OCI-LY1 (cell line): ENCODE measurements around the gene MAX.

Source experiments
- H2AFZ ChIP-seq: fragments of 200-600 bp; sonication (generic), shearing (Covaris generic); 2 replicates; pipeline ENCODE4 v1.6.0; 2014; ENCODE audit warnings: antibody characterized with exemption, mild to moderate bottlenecking, low read length
- H3F3A ChIP-seq: fragments of 200-600 bp; sonication (generic), shearing (Covaris generic); 2 replicates; pipeline ENCODE4 v1.6.0; 2014; ENCODE audit warnings: mild to moderate bottlenecking, antibody characterized with exemption, low read length, moderate library complexity; ENCODE audit not compliant: insufficient read depth
- H3K27ac ChIP-seq: fragments of 200-600 bp; sonication (generic); 2 replicates; pipeline ENCODE4 v1.5.1; 2014; ENCODE audit warnings: low read length, mixed run types, mild to moderate bottlenecking, low read depth; ENCODE audit not compliant: poor library complexity, severe bottlenecking
- H3K27me3 ChIP-seq: fragments of 200-600 bp; sonication (generic); 2 replicates; pipeline ENCODE4 v1.6.0; 2014; ENCODE audit warnings: antibody characterized with exemption, mild to moderate bottlenecking, low read length, moderate library complexity; ENCODE audit not compliant: insufficient read depth
- H3K36me3 ChIP-seq: fragments of 200-600 bp; sonication (generic); 2 replicates; pipeline ENCODE4 v1.6.1; 2014; ENCODE audit warnings: mild to moderate bottlenecking, antibody characterized with exemption, low read length, moderate library complexity, mixed read lengths; ENCODE audit not compliant: insufficient read depth
- H3K4me1 ChIP-seq: fragments of 200-600 bp; sonication (generic); 2 replicates; pipeline ENCODE4 v1.5.1; 2014; ENCODE audit warnings: mild to moderate bottlenecking, low read length, moderate library complexity; ENCODE audit not compliant: insufficient read depth, severe bottlenecking
- H3K4me2 ChIP-seq: fragments of 200-600 bp; sonication (generic), shearing (Covaris generic); 2 replicates; pipeline ENCODE4 v1.6.1; 2014; ENCODE audit warnings: low read length
- H3K4me3 ChIP-seq: fragments of 200-600 bp; sonication (generic); 2 replicates; pipeline ENCODE4 v1.5.1; 2014; ENCODE audit warnings: low read length, low read depth, mild to moderate bottlenecking, mixed read lengths; ENCODE audit not compliant: poor library complexity, severe bottlenecking
- H3K79me2 ChIP-seq: fragments of 200-600 bp; shearing (Covaris generic); 2 replicates; pipeline ENCODE4 v1.6.1; 2016; ENCODE audit warnings: mixed run types, low read length, mixed read lengths; ENCODE audit not compliant: insufficient read depth
- H3K9ac ChIP-seq: fragments of 200-600 bp; sonication (generic), shearing (Covaris generic); 2 replicates; pipeline ENCODE4 v1.6.1; 2014; ENCODE audit warnings: mild to moderate bottlenecking, low read length, mixed read lengths
- H3K9me2 ChIP-seq: fragments of 200-600 bp; sonication (generic), shearing (Covaris generic); 2 replicates; pipeline ENCODE4 v1.6.1; 2014; ENCODE audit warnings: low read depth, mild to moderate bottlenecking, low read length, mixed read lengths
- H3K9me3 ChIP-seq: fragments of 200-600 bp; shearing (Covaris generic); 2 replicates; pipeline ENCODE4 v1.6.1; 2014; ENCODE audit warnings: low read length, mixed read lengths
- H4K20me1 ChIP-seq: fragments of 200-600 bp; sonication (generic), shearing (Covaris generic); 2 replicates; pipeline ENCODE4 v1.6.0; 2016; ENCODE audit warnings: mild to moderate bottlenecking, low read length; ENCODE audit not compliant: insufficient read depth
- EZH2 ChIP-seq: fragments of 200-600 bp; sonication (generic), shearing (Covaris generic); IDR thresholded peaks from 2 replicates; pipeline ENCODE4 v1.8.0; 2017; ENCODE audit warnings: borderline replicate concordance, mixed run types, mild to moderate bottlenecking, antibody characterized with exemption, low read length, moderate library complexity, mixed read lengths
- TF ChIP-seq, protein P1 (sequence below): fragments of 200-600 bp; sonication (generic), shearing (Covaris generic); IDR thresholded peaks from 2 replicates; pipeline ENCODE4 v1.5.1; 2017; ENCODE audit warnings: mild to moderate bottlenecking, antibody characterized with exemption, low read length, moderate library complexity, mixed read lengths

Gene MAX

DNA sequence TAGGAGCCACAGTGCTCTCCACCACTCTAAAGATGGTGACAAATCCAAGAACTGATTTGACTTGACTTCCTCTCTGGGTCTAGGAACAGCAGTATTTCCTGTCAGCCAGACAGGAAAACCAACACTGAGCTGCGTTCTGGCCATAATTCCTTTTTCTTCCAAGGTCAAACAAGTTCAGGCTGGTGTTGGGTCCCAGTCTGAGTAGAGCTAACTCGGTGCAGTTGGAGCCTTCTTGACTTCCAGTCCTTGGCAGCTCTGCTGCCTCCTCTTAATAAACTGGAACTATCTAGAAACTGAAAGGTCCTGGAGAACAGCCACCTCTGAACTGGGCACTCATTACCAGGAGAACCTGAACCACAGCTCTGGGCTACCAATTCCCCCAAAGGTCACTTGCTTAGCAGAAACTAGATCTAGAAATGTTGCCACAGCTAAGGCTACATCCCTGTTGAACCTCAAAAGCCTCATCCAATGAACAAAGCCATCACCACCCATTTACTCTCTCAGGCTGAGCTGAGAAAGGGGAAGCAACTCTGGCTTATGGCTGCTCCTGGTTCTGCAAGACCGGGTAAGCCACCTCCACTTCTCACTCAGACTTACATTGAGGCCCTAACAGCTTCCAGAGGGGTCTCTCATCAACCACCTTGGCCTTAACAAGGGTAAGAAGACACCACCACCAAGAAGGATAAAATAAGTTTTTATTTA, 27.7 kb downstream of the MAX start:
- no peaks in the 10 kb centered on the region for H3K79me2 ChIP-seq
- H3K36me3 ChIP-seq = peaks cover 50% of the 10 kb centered on the region
- H3K4me3 ChIP-seq = no peak overlapping the region
- no peak overlapping the region for H3K27ac ChIP-seq
- H3F3A ChIP-seq = no peaks in the 10 kb centered on the region
- H3K9me2 ChIP-seq = no peaks in the 10 kb centered on the region
- no peaks in the 10 kb centered on the region for H3K9me3 ChIP-seq
- H3K27me3 ChIP-seq = no peaks in the 10 kb centered on the region
- H2AFZ ChIP-seq = no peak overlapping the region
- no peak overlapping the region for H3K4me2 ChIP-seq
- TF ChIP-seq, protein P1, sequence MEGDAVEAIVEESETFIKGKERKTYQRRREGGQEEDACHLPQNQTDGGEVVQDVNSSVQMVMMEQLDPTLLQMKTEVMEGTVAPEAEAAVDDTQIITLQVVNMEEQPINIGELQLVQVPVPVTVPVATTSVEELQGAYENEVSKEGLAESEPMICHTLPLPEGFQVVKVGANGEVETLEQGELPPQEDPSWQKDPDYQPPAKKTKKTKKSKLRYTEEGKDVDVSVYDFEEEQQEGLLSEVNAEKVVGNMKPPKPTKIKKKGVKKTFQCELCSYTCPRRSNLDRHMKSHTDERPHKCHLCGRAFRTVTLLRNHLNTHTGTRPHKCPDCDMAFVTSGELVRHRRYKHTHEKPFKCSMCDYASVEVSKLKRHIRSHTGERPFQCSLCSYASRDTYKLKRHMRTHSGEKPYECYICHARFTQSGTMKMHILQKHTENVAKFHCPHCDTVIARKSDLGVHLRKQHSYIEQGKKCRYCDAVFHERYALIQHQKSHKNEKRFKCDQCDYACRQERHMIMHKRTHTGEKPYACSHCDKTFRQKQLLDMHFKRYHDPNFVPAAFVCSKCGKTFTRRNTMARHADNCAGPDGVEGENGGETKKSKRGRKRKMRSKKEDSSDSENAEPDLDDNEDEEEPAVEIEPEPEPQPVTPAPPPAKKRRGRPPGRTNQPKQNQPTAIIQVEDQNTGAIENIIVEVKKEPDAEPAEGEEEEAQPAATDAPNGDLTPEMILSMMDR = no peak
- TF ChIP-seq EZH2 = no peak
- H4K20me1 ChIP-seq = no peaks in the 10 kb centered on the region
- peaks cover 29% of the 10 kb centered on the region for H3K4me1 ChIP-seq
- H3K9ac ChIP-seq = no peak overlapping the region

DNA sequence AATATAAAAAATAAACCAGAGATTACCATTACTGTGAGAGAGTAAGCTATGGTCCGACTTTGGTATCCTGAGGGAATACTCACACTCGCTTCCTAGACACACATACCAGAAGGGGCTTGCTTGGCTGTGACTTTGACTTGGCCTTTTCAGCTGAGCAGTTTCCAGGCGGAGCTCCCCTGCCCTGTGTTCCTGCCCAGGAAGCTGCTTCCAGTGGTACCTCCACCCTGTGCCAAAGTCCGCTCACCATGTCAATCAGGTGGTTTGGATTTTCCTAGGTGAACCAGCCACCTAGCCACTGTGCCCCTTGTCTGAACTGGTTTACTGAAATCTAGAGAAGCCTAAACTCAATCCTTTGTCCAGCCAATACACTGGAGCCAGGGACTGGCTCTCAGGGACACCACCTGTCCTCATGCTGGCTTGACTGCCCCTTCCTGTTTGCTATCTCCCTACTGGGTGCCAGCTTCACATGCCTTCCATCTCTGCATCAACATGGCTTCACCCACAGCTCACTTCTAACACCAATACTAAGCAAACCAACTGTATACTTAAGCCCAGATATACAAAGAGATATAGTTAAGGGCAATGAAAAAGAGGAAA, 28.6 kb downstream of the MAX start:
- Histone ChIP-seq H3K4me1 (peaks cover 29% of the 10 kb centered on the region), H4K20me1 (no peaks in the 10 kb centered on the region), H3K36me3 (peaks cover 46% of the 10 kb centered on the region), H2AFZ (no peak overlapping the region), H3K27me3 (no peaks in the 10 kb centered on the region), H3K9me2 (no peaks in the 10 kb centered on the region), H3K79me2 (no peaks in the 10 kb centered on the region), H3F3A (no peaks in the 10 kb centered on the region), H3K27ac (peak overlapping the region; percentile 19), H3K9me3 (no peaks in the 10 kb centered on the region), H3K4me2 (no peak overlapping the region), H3K9ac (no peak overlapping the region), H3K4me3 (no peak overlapping the region)
- TF ChIP-seq, protein P1 = no peak
- no peak for TF ChIP-seq EZH2

DNA sequence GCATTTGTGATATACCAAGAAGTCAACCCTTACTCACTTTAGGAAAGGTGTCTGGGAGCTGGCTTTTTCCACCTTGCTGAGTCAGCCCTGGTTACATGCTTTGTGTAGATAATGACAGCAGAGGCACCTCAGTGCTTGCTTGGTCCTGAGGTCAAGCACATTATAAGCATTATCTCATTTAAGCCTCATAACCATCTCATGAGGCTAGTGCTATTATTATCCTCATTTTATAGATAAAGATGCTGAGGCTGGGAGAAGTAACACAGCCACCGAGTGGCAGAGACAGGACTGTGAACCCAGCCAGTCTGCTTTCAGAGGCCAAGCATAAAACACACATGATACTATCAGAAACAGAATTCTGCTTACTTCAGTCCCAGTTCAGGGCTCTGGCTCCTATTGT, 29.4 kb downstream of the MAX start:
- Histone ChIP-seq H3K4me2 (no peak overlapping the region), H3K9ac (no peak overlapping the region), H3F3A (no peaks in the 10 kb centered on the region), H3K36me3 (peaks cover 41% of the 10 kb centered on the region), H3K9me2 (no peaks in the 10 kb centered on the region), H4K20me1 (no peaks in the 10 kb centered on the region), H3K4me3 (no peak overlapping the region), H3K27me3 (no peaks in the 10 kb centered on the region), H3K9me3 (no peaks in the 10 kb centered on the region), H2AFZ (no peak overlapping the region), H3K27ac (peak overlapping the region; percentile 19), H3K79me2 (no peaks in the 10 kb centered on the region), H3K4me1 (peaks cover 29% of the 10 kb centered on the region)
- TF ChIP-seq, protein P1 = no peak
- TF ChIP-seq EZH2 = no peak
